ENCODE data around the gene SMYD4.

SMYD4 gene

GRCh38 chr17:1755827-1756262, 73.9 kb downstream of the SMYD4 start:
- no peak for DNase-seq (ENCODE audit: low read depth)
- no peak for TF ChIP-seq CTCF (IDR thresholded peaks at IDR 0.05; ENCODE audit: insufficient read depth, low read depth, low read length, missing control alignments)
- H3K4me3 ChIP-seq (ENCODE audit: low read length), result no peak overlapping the region

GRCh38 chr17:1755252-1755826, 74.4 kb downstream of the SMYD4 start:
- TF ChIP-seq CTCF (IDR thresholded peaks at IDR 0.05; ENCODE audit: insufficient read depth, low read depth, low read length, missing control alignments), result no peak
- no peak overlapping the region for H3K4me3 ChIP-seq (ENCODE audit: low read length)
- no peak for DNase-seq (ENCODE audit: low read depth)

- no peak for TF ChIP-seq CTCF (IDR thresholded peaks at IDR 0.05; ENCODE audit: insufficient read depth, low read depth, low read length, missing control alignments)
- no peak for DNase-seq (ENCODE audit: low read depth)
- no peak overlapping the region for H3K4me3 ChIP-seq (ENCODE audit: low read length)
Measured at GRCh38 chr17:1754430-1755112, 75.1 kb downstream of the SMYD4 start.

DNA sequence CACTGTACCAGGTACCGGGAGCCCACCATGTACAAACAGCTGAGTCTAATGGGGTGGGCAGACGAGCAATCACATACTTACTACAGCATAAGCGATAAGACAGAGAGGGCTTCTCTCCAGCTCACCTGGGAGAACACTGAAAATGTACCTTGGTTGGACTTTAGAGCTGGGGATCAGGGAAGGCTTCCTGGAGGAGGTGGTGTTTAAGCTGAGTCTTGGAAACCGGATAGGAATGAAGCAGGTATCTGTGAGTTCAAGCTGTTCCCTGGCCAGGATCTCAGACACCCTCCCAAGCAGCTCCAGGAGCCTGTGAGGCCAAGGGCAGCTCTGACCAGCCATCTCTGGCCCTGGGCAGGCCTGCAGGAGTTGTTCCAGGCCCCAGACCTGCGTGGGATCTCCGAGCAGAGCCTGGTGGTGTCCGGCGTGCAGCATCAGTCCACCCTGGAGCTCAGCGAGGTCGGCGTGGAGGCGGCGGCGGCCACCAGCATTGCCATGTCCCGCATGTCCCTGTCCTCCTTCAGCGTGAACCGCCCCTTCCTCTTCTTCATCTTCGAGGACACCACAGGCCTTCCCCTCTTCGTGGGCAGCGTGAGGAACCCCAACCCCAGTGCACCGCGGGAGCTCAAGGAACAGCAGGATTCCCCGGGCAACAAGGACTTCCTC, 75.8 kb downstream of the SMYD4 start:
- no peak for DNase-seq (ENCODE audit: low read depth)
- no peak overlapping the region for H3K4me3 ChIP-seq (ENCODE audit: low read length)
- TF ChIP-seq CTCF (IDR thresholded peaks at IDR 0.05; ENCODE audit: insufficient read depth, low read depth, low read length, missing control alignments), result no peak

DNA sequence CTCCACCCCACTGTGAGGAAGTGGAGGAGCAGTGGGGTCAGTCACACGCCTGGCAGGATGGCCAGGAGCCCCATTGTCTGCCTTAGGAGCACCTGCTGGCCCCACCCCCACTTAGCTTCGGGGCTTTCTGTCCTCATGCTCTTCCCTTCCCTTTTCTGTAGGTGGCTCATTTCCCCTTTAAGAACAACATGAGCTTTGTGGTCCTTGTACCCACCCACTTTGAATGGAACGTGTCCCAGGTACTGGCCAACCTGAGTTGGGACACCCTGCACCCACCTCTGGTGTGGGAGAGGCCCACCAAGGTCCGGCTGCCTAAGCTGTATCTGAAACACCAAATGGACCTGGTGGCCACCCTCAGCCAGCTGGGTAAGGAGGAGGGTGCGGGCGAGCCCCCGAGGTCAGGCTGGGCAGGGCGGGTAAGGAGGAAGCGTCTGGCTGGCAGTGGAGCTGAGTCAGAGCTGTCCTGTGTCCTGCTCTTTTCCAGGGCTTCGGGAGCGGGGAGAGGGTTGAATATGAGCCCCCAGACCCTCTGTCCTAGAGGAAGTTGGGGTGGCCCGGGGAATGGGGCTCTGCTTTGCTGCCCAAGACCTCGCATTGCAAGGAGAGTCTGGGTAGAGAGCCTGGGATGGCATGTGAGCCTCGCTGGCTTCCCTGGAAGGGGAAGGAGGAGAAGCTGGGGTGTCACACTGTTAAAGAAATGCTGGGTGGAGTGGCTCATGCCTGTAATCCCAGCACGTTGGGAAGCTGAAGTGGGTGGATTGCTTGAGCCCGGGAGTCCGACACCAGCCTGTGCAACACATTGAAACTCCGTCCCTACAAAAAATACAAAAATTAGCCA, 77.1 kb downstream of the SMYD4 start:
- peak; percentile 36 for DNase-seq (ENCODE audit: low read depth)
- no peak for TF ChIP-seq CTCF (IDR thresholded peaks at IDR 0.05; ENCODE audit: insufficient read depth, low read depth, low read length, missing control alignments)
- H3K4me3 ChIP-seq (ENCODE audit: low read length), result no peak overlapping the region

DNA sequence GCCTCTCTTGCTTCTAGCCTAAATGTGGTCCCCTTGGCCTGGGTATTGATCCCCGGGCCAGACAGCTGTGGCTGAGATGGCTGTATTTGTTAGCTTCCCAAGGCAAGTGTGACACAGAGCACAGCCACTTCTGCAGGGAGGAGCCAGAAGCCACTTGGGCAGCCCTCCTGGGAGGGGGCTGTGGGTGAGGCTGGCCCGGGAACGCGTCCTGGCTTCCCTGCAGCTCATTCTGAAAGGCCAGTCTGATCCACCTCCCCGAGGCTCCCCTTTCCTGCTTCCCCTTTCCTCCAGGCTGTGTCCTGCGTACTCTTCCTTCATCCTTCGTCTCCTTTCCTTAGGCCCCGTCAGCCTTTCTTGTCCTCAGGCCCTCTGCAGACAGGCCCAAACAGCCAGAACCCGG, 79.1 kb downstream of the SMYD4 start:
- TF ChIP-seq CTCF (IDR thresholded peaks at IDR 0.05; ENCODE audit: insufficient read depth, low read depth, low read length, missing control alignments), result no peak

More for the DNA sequence above, 79.1 kb downstream of the SMYD4 start:
- no peak overlapping the region for H3K4me3 ChIP-seq (ENCODE audit: low read length)
- DNase-seq (ENCODE audit: low read depth), result no peak

All from epithelial cell of esophagus (primary cell).